Measurements from ENCODE around the gene PTPRT. TPM values are rescaled to one million over a fixed set of nuclear protein-coding genes. Genes with fewer than 3 reads are reported as not detected.
A peak's percentile ranks its signal among the peaks of the same experiment; 100 is the strongest.

Gene PTPRT
- total and polyA plus RNA-seq, 2 experiments from 2014 or later, result not detected

DNA sequence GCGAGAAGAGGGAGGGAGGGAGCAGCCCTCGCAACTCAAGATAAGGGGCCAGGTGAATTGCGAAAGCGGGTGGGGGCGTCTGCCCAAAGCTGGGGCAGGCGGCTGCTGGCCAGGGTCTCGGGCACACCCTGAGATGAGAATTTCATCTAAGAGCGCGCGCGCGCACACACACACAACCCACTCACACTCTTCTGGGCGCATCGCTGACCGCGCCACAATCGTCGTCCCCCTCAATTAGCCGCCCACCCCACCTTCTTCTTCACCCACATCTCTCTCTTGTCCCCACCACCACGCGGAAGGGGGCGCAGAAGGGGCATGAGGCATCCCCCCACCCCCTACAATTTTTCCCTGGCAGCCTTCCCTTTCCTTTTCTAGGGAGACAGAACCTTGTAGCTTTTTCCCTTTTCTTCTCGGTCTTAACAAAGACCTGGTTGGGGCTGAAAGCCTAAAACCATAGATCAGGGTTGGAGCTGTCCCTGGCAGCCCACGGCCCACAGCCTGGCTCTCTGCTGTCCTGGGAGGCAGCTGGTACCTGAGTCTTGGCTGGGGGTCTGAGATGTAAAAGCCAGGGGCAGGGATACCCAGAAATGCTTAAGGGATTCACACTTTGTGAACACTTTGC, 737 bp upstream of the PTPRT start:
- Histone ChIP-seq H3K36me3 (ENCODE audit: insufficient read depth) (no peaks in the 10 kb centered on the region), H3F3A (replicated peaks; ENCODE audit: low read depth) (no peaks in the 10 kb centered on the region), H3K4me3 (peak overlapping the region; percentile 50), H3K27ac (ENCODE audit: low read depth) (no peak overlapping the region), H2AFZ (no peak overlapping the region), H3K27me3 (ENCODE audit: insufficient read depth) (peaks cover 41% of the 10 kb centered on the region), H3K79me2 (replicated peaks; ENCODE audit: insufficient read depth) (no peaks in the 10 kb centered on the region), H3K9me2 (ENCODE audit: insufficient read depth) (no peaks in the 10 kb centered on the region), H4K20me1 (replicated peaks; ENCODE audit: insufficient read depth) (no peaks in the 10 kb centered on the region), H3K4me1 (ENCODE audit: insufficient read depth) (no peaks in the 10 kb centered on the region), H3K4me2 (peak overlapping the region; percentile 74)
- no peak overlapping the region for H3K27ac Mint-ChIP-seq
- peaks cover 14% of the 10 kb centered on the region; the same call in 2 of the 3 replicates for H3K36me3 Mint-ChIP-seq (ENCODE audit: low read depth)
- ATAC-seq (no peak), DNase-seq (ENCODE audit: low spot score) (peak; percentile 1)
- H3K9me3 Mint-ChIP-seq, result peaks cover 86% of the 10 kb centered on the region
- no peaks in the 10 kb centered on the region; the same call in 2 of the 3 replicates for H3K4me1 Mint-ChIP-seq
- H3K27me3 Mint-ChIP-seq (ENCODE audit: insufficient read depth, low read depth, poor library complexity), result peaks cover 22% of the 10 kb centered on the region
- peak overlapping the region; percentile 67 for H3K4me3 Mint-ChIP-seq
- TF ChIP-seq ETS1 (IDR thresholded peaks at IDR 0.05) (no peak), EZH2phosphoT487 (IDR thresholded peaks at IDR 0.05; ENCODE audit: unreplicated experiment) (no peak), REST (IDR thresholded peaks at IDR 0.05; ENCODE audit: unreplicated experiment) (no peak), ZNF331 (CRISPR knock-in tag; IDR thresholded peaks at IDR 0.05; ENCODE audit: low read depth) (no peak), ZNF114 (CRISPR knock-in tag; IDR thresholded peaks at IDR 0.05) (no peak), NANOG (IDR thresholded peaks at IDR 0.05; ENCODE audit: borderline replicate concordance) (no peak), CREB1 (CRISPR knock-in tag; IDR thresholded peaks at IDR 0.05; ENCODE audit: low read depth) (no peak), STAT1 (IDR thresholded peaks at IDR 0.05; ENCODE audit: unreplicated experiment) (no peak), EZH2 (IDR thresholded peaks at IDR 0.05; ENCODE audit: low read depth, unreplicated experiment) (no peak), JUNB (IDR thresholded peaks at IDR 0.05; ENCODE audit: unreplicated experiment) (no peak), CTCF (conservative IDR thresholded peaks at IDR 0.05; ENCODE audit: low read depth in 2 of 2) (no peak), POLR2AphosphoS5 (IDR thresholded peaks at IDR 0.05; ENCODE audit: low read depth) (no peak)
- TF ChIP-seq, protein P1, sequence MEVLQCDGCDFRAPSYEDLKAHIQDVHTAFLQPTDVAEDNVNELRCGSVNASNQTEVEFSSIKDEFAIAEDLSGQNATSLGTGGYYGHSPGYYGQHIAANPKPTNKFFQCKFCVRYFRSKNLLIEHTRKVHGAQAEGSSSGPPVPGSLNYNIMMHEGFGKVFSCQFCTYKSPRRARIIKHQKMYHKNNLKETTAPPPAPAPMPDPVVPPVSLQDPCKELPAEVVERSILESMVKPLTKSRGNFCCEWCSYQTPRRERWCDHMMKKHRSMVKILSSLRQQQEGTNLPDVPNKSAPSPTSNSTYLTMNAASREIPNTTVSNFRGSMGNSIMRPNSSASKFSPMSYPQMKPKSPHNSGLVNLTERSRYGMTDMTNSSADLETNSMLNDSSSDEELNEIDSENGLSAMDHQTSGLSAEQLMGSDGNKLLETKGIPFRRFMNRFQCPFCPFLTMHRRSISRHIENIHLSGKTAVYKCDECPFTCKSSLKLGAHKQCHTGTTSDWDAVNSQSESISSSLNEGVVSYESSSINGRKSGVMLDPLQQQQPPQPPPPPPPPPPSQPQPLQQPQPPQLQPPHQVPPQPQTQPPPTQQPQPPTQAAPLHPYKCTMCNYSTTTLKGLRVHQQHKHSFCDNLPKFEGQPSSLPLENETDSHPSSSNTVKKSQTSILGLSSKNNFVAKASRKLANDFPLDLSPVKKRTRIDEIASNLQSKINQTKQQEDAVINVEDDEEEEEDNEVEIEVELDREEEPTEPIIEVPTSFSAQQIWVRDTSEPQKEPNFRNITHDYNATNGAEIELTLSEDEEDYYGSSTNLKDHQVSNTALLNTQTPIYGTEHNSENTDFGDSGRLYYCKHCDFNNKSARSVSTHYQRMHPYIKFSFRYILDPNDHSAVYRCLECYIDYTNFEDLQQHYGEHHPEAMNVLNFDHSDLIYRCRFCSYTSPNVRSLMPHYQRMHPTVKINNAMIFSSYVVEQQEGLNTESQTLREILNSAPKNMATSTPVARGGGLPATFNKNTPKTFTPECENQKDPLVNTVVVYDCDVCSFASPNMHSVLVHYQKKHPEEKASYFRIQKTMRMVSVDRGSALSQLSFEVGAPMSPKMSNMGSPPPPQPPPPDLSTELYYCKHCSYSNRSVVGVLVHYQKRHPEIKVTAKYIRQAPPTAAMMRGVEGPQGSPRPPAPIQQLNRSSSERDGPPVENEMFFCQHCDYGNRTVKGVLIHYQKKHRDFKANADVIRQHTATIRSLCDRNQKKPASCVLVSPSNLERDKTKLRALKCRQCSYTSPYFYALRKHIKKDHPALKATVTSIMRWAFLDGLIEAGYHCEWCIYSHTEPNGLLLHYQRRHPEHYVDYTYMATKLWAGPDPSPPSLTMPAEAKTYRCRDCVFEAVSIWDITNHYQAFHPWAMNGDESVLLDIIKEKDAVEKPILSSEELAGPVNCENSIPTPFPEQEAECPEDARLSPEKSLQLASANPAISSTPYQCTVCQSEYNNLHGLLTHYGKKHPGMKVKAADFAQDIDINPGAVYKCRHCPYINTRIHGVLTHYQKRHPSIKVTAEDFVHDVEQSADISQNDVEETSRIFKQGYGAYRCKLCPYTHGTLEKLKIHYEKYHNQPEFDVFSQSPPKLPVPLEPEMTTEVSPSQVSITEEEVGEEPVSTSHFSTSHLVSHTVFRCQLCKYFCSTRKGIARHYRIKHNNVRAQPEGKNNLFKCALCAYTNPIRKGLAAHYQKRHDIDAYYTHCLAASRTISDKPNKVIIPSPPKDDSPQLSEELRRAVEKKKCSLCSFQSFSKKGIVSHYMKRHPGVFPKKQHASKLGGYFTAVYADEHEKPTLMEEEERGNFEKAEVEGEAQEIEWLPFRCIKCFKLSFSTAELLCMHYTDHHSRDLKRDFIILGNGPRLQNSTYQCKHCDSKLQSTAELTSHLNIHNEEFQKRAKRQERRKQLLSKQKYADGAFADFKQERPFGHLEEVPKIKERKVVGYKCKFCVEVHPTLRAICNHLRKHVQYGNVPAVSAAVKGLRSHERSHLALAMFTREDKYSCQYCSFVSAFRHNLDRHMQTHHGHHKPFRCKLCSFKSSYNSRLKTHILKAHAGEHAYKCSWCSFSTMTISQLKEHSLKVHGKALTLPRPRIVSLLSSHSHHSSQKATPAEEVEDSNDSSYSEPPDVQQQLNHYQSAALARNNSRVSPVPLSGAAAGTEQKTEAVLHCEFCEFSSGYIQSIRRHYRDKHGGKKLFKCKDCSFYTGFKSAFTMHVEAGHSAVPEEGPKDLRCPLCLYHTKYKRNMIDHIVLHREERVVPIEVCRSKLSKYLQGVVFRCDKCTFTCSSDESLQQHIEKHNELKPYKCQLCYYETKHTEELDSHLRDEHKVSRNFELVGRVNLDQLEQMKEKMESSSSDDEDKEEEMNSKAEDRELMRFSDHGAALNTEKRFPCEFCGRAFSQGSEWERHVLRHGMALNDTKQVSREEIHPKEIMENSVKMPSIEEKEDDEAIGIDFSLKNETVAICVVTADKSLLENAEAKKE (CRISPR knock-in tag; IDR thresholded peaks at IDR 0.05), result no peak
